ENCODE measurements around the gene TRAF6.

TRAF6 gene

GRCh38 chr11:36456156-36456555, 53.9 kb downstream of the TRAF6 start:
- no peak for DNase-seq

- DNase-seq, result no peak
These were observed 54.4 kb downstream of the TRAF6 start for GRCh38 chr11:36455658-36456111.

GRCh38 chr11:36454941-36455631, 55.0 kb downstream of the TRAF6 start:
- DNase-seq, result no peak

GRCh38 chr11:36454551-36454940, 55.5 kb downstream of the TRAF6 start:
- DNase-seq, result no peak

- DNase-seq, result no peak
These were observed 56.4 kb downstream of the TRAF6 start for GRCh38 chr11:36453678-36454077.

GRCh38 chr11:36452961-36453360, 57.1 kb downstream of the TRAF6 start:
- DNase-seq, result no peak

GRCh38 chr11:36452236-36452940, 57.7 kb downstream of the TRAF6 start:
- DNase-seq, result no peak

GRCh38 chr11:36451681-36452080, 58.4 kb downstream of the TRAF6 start:
- no peak for DNase-seq

- DNase-seq, result no peak
These were observed 59.0 kb downstream of the TRAF6 start for GRCh38 chr11:36451045-36451444.

GRCh38 chr11:36450110-36450572, 59.9 kb downstream of the TRAF6 start:
- no peak for DNase-seq

GRCh38 chr11:36449561-36450096, 60.4 kb downstream of the TRAF6 start:
- DNase-seq, result no peak

- DNase-seq, result no peak
These were observed 62.1 kb downstream of the TRAF6 start for GRCh38 chr11:36447947-36448346.

- no peak for DNase-seq
These were observed 62.6 kb downstream of the TRAF6 start for GRCh38 chr11:36447514-36447913.

- no peak for DNase-seq
These were observed 63.9 kb downstream of the TRAF6 start for GRCh38 chr11:36446135-36446534.

- DNase-seq, result no peak
These were observed 66.4 kb downstream of the TRAF6 start for GRCh38 chr11:36443661-36444060.

- no peak for DNase-seq
These were observed 68.4 kb downstream of the TRAF6 start for GRCh38 chr11:36441610-36442208.

GRCh38 chr11:36438126-36438525, 71.9 kb downstream of the TRAF6 start:
- DNase-seq, result no peak

- no peak for DNase-seq
These were observed 72.7 kb downstream of the TRAF6 start for GRCh38 chr11:36437413-36437812.

Data from NCI-H2081 treated with DMSO at 0.1 percent for 48 hours (cell line).